Lung (tissue), 12 donors: ENCODE measurements around the gene FHOD3. TPM values are rescaled to one million over a fixed set of nuclear protein-coding genes. Genes with fewer than 3 reads are reported as not detected.

Experiments used
- ATAC-seq: fragments of 200-7000 bp; cut with Tn5 transposase; one replicate; pipeline ENCODE4 v1.9.1; 2020; ENCODE audit warnings: moderate number of reproducible peaks; ENCODE audit not compliant: insufficient read depth, low FRiP score
- DNase-seq, 3 donors: peaks; one replicate each; pipeline ENCODE4 v3.0.0-alpha.2; 2013 to 2017
- H3K27ac ChIP-seq, 2 donors: one replicate each; pipeline ENCODE4 v1.5.1; 2013; ENCODE audit warnings: mild to moderate bottlenecking in 2 of 2, moderate library complexity in 2 of 2, control low read depth in 1 of 2, inconsistent platforms in 1 of 2, low read depth in 1 of 2, low read length in 1 of 2
- H3K27me3 ChIP-seq, 3 donors: one replicate each; pipeline ENCODE4 v1.5.1; 2013; ENCODE audit warnings: low read length in 2 of 3; ENCODE audit not compliant: control insufficient read depth in 3 of 3, insufficient read depth in 3 of 3
- H3K36me3 ChIP-seq, 4 donors: one replicate each; pipeline ENCODE4 v1.5.1; 2013; ENCODE audit warnings: low read length in 4 of 4, mild to moderate bottlenecking in 1 of 4, moderate library complexity in 1 of 4; ENCODE audit not compliant: control insufficient read depth in 4 of 4, insufficient read depth in 4 of 4
- H3K4me1 ChIP-seq, 5 donors: one replicate each; pipeline ENCODE4 v1.5.1; 2013; ENCODE audit warnings: low read length in 5 of 5, mild to moderate bottlenecking in 2 of 5, moderate library complexity in 1 of 5; ENCODE audit not compliant: control insufficient read depth in 5 of 5, insufficient read depth in 5 of 5
- H3K4me3 ChIP-seq: one replicate; pipeline ENCODE4 v1.5.1; 2013; ENCODE audit warnings: mild to moderate bottlenecking, control low read depth, moderate library complexity
- H3K9ac ChIP-seq, 2 donors: one replicate each; pipeline ENCODE4 v1.5.1; 2013; ENCODE audit warnings: low read length in 2 of 2, control low read depth in 1 of 2; ENCODE audit not compliant: insufficient read depth in 1 of 2
- H3K9me3 ChIP-seq, 4 donors: one replicate each; pipeline ENCODE4 v1.5.1; 2013; ENCODE audit warnings: low read length in 3 of 4, mild to moderate bottlenecking in 1 of 4, moderate library complexity in 1 of 4; ENCODE audit not compliant: control insufficient read depth in 4 of 4, insufficient read depth in 3 of 4
- CTCF ChIP-seq: IDR thresholded peaks from 2 replicates; pipeline ENCODE4 v1.5.1; 2012; ENCODE audit warnings: mild to moderate bottlenecking; ENCODE audit errors: control extremely low read depth, extremely low read depth
- WGBS, 2 donors: extraction: QIAGEN DNeasy Blood & Tissue Kit; methylation state at CpG; one replicate each; pipeline ENCODE4 v1.1.7; 2013; 5-methylcytosine and 5-hydroxymethylcytosine counted together
- polyA plus RNA-seq, 2 donors: library from polyadenylated mRNA; stranded (reverse); fragments of 200-250 nt; gene quantifications; one replicate each; pipeline ENCODE4 v1.2.1, GENCODE V29; 2013
- total RNA-seq, 2 donors: library from RNA; depleted of rRNA in 1 of 2; stranded (reverse); fragments of >200 nt in 1 of 2; gene quantifications; one replicate each; pipeline ENCODE4 v1.2.1, GENCODE V29; 2014 to 2021
- donor health status: control.
- donor health status: control.
- donor health status: Bipolar disorder and iron deficiency.
- donor health status: healthy.
- donor health status: DM: yes; HTN: yes; CAD: no.

Gene FHOD3
- total and polyA plus RNA-seq, 4 donors = 1.0 to 7.4 (median 2.9) TPM

- no peak for ATAC-seq
- no peak overlapping the region for H3K9ac ChIP-seq
- H3K27me3 ChIP-seq = peaks cover 6 to 56% (median 48%) of the 10 kb centered on the region in 3 donors
- TF ChIP-seq CTCF = no peak
- peaks cover 0 to 12% (median 7%) of the 10 kb centered on the region in 5 donors for H3K4me1 ChIP-seq
- H3K9me3 ChIP-seq = peaks cover 0 to 4% (median 0%) of the 10 kb centered on the region in 4 donors
- no peak overlapping the region for H3K4me3 ChIP-seq
- peak overlapping the region in 1 of 2 donors; percentile 65 for H3K27ac ChIP-seq
- WGBS, 2 donors = 88 to 92% methylated on average over 6 of the region's 6 CpGs
- DNase-seq = no peak
- no peaks in the 10 kb centered on the region for H3K36me3 ChIP-seq
Measured at GRCh38 chr18:36299015-36299414, 1.5 kb downstream of the FHOD3 start.

- ATAC-seq = no peak
- H3K36me3 ChIP-seq = no peaks in the 10 kb centered on the region
- H3K4me3 ChIP-seq = no peak overlapping the region
Measured at GRCh38 chr18:36300211-36300610, 2.7 kb downstream of the FHOD3 start.

GRCh38 chr18:36301884-36302283, 4.4 kb downstream of the FHOD3 start:
- H3K36me3 ChIP-seq = no peaks in the 10 kb centered on the region
- no peaks in the 10 kb centered on the region for H3K9me3 ChIP-seq
- ATAC-seq (no peak), DNase-seq (no peak)
- no peak overlapping the region for H3K4me3 ChIP-seq
- H3K4me1 ChIP-seq = peaks cover 0 to 17% (median 3%) of the 10 kb centered on the region in 5 donors
- no peak overlapping the region for H3K27ac ChIP-seq
- WGBS, 2 donors = 79 to 81% methylated on average over 5 of the region's 5 CpGs
- TF ChIP-seq CTCF = no peak
- H3K27me3 ChIP-seq = peaks cover 3 to 47% (median 40%) of the 10 kb centered on the region in 3 donors
- no peak overlapping the region for H3K9ac ChIP-seq

More at GRCh38 chr18:36300211-36300610, 2.7 kb downstream of the FHOD3 start:
- H3K27ac ChIP-seq = peak overlapping the region in 1 of 2 donors; percentile 58
- DNase-seq = no peak
- TF ChIP-seq CTCF = no peak
- WGBS, 2 donors = 90 to 94% methylated on average over 6 of the region's 6 CpGs
- no peak overlapping the region for H3K9ac ChIP-seq
- H3K9me3 ChIP-seq = peaks cover 0 to 4% (median 0%) of the 10 kb centered on the region in 4 donors
- H3K27me3 ChIP-seq = peaks cover 6 to 54% (median 42%) of the 10 kb centered on the region in 3 donors
- H3K4me1 ChIP-seq = peaks cover 0 to 12% (median 7%) of the 10 kb centered on the region in 5 donors

- WGBS, 2 donors = 89% methylated on average over 2 of the region's 2 CpGs
- no peak for DNase-seq
- no peak for ATAC-seq
- Histone ChIP-seq H3K4me1 (peaks cover 0 to 17% (median 3%) of the 10 kb centered on the region in 5 donors), H3K27ac (peak overlapping the region in 1 of 2 donors; percentile 3), H3K9ac (no peak overlapping the region), H3K9me3 (no peaks in the 10 kb centered on the region), H3K4me3 (no peak overlapping the region), H3K36me3 (no peaks in the 10 kb centered on the region), H3K27me3 (peaks cover 1 to 50% (median 40%) of the 10 kb centered on the region in 3 donors)
- TF ChIP-seq CTCF = no peak
Measured at GRCh38 chr18:36302676-36303075, 5.2 kb downstream of the FHOD3 start.
